MM.1S (cell line): ENCODE results near the gene SLC39A2.
"Not testable (repeated sequence)": the region's sequence is repeated elsewhere in the genome, so short reads cannot be mapped to it uniquely, and the experiment has no call there.

Source experiments
- DNase-seq: peaks from one replicate; pipeline ENCODE4 v3.0.0-alpha.2; 2015
- H2AFZ ChIP-seq: fragments of 300-600 bp; sonication (generic); 2 replicates; pipeline ENCODE4 v1.6.0; 2016; ENCODE audit warnings: antibody characterized with exemption, low read length
- H3F3A ChIP-seq: fragments of 300-600 bp; sonication (generic); 2 replicates; pipeline ENCODE4 v1.6.1; 2016; ENCODE audit warnings: mild to moderate bottlenecking, antibody characterized with exemption, low read length, moderate library complexity, mixed read lengths; ENCODE audit not compliant: insufficient read depth
- H3K27ac ChIP-seq: fragments of 300-600 bp; sonication (generic); 2 replicates; pipeline ENCODE4 v1.5.1; 2016; ENCODE audit warnings: mild to moderate bottlenecking, low read length
- H3K27me3 ChIP-seq: fragments of 300-600 bp; sonication (generic); replicated peaks from 2 replicates; pipeline ENCODE4 v1.6.0; 2016; ENCODE audit warnings: low read length; ENCODE audit not compliant: insufficient read depth
- H3K36me3 ChIP-seq: fragments of 300-600 bp; sonication (generic); replicated peaks from 2 replicates; pipeline ENCODE4 v1.6.1; 2016; ENCODE audit warnings: mild to moderate bottlenecking, low read length, mixed read lengths; ENCODE audit not compliant: insufficient read depth
- H3K4me1 ChIP-seq: fragments of 300-600 bp; sonication (generic); 2 replicates; pipeline ENCODE4 v1.6.1; 2016; ENCODE audit warnings: low read length, mixed read lengths
- H3K4me2 ChIP-seq: fragments of 300-600 bp; sonication (generic); 2 replicates; pipeline ENCODE4 v1.6.0; 2016; ENCODE audit warnings: low read depth, low read length
- H3K4me3 ChIP-seq: fragments of 300-600 bp; sonication (generic); 2 replicates; pipeline ENCODE4 v1.5.1; 2016; ENCODE audit warnings: low read length, mixed read lengths
- H3K79me2 ChIP-seq: fragments of 300-600 bp; sonication (generic); 2 replicates; pipeline ENCODE4 v1.6.1; 2016; ENCODE audit warnings: mixed run types, low read length, mixed read lengths
- H3K9ac ChIP-seq: fragments of 300-600 bp; sonication (generic); 2 replicates; pipeline ENCODE4 v1.6.1; 2016; ENCODE audit warnings: low read length, mixed read lengths
- H3K9me2 ChIP-seq: fragments of 300-600 bp; sonication (generic); replicated peaks from 2 replicates; pipeline ENCODE4 v1.6.1; 2016; ENCODE audit warnings: mild to moderate bottlenecking, low read length, mixed read lengths; ENCODE audit not compliant: insufficient read depth
- H3K9me3 ChIP-seq: fragments of 300-600 bp; sonication (generic); replicated peaks from 2 replicates; pipeline ENCODE4 v1.6.1; 2016; ENCODE audit warnings: mild to moderate bottlenecking, low read length, mixed read lengths; ENCODE audit not compliant: insufficient read depth
- H4K20me1 ChIP-seq: fragments of 300-600 bp; sonication (generic); 2 replicates; pipeline ENCODE4 v1.6.1; 2016; ENCODE audit warnings: mild to moderate bottlenecking, low read length, moderate library complexity, mixed read lengths; ENCODE audit not compliant: insufficient read depth
- CTCF ChIP-seq: fragments of 300-600 bp; sonication (generic); IDR thresholded peaks from 2 replicates; pipeline ENCODE4 v1.5.1; 2016; ENCODE audit warnings: antibody characterized with exemption, low read length, mixed read lengths
- EZH2 ChIP-seq: fragments of 300-600 bp; sonication (generic); optimal IDR thresholded peaks from 2 replicates; pipeline ENCODE3; 2017; ENCODE audit warnings: low read depth, mild to moderate bottlenecking, antibody characterized with exemption, low read length, mixed read lengths
- EZH2phosphoT487 ChIP-seq: fragments of 300-600 bp; sonication (generic); IDR thresholded peaks from 2 replicates; pipeline ENCODE4 v1.6.1; 2018; ENCODE audit warnings: antibody characterized with exemption, low read length

The SLC39A2 gene

GRCh38 chr14:20980906-20981305 lies 18.2 kb upstream of the SLC39A2 start:
- no peak for DNase-seq
- no peaks in the 10 kb centered on the region for H3K36me3 ChIP-seq
- no peaks in the 10 kb centered on the region for H3K4me1 ChIP-seq
- no peaks in the 10 kb centered on the region for H3F3A ChIP-seq
- H4K20me1 ChIP-seq = no peaks in the 10 kb centered on the region
- H3K9me2 ChIP-seq = no peaks in the 10 kb centered on the region
- no peak overlapping the region for H3K9ac ChIP-seq
- no peak overlapping the region for H2AFZ ChIP-seq
- H3K27me3 ChIP-seq = no peaks in the 10 kb centered on the region
- H3K4me3 ChIP-seq = no peak overlapping the region
- H3K27ac ChIP-seq = no peak overlapping the region
- no peak overlapping the region for H3K4me2 ChIP-seq
- H3K79me2 ChIP-seq = no peaks in the 10 kb centered on the region
- TF ChIP-seq CTCF = no peak
- no peak for TF ChIP-seq EZH2
- TF ChIP-seq EZH2phosphoT487 = no peak
- no peaks in the 10 kb centered on the region for H3K9me3 ChIP-seq

GRCh38 chr14:20982646-20983369 lies 16.3 kb upstream of the SLC39A2 start:
- Histone ChIP-seq H3K4me1 (no peaks in the 10 kb centered on the region), H3K4me3 (no peak overlapping the region), H2AFZ (no peak overlapping the region), H3K4me2 (no peak overlapping the region), H3K9me3 (no peaks in the 10 kb centered on the region), H3K9me2 (no peaks in the 10 kb centered on the region), H3K79me2 (no peaks in the 10 kb centered on the region), H4K20me1 (no peaks in the 10 kb centered on the region), H3K27me3 (no peaks in the 10 kb centered on the region), H3F3A (no peaks in the 10 kb centered on the region), H3K27ac (no peak overlapping the region), H3K9ac (no peak overlapping the region), H3K36me3 (no peaks in the 10 kb centered on the region)
- DNase-seq = no peak
- TF ChIP-seq EZH2phosphoT487 = no peak
- no peak for TF ChIP-seq CTCF
- TF ChIP-seq EZH2 = no peak

GRCh38 chr14:20985650-20986049 lies 13.4 kb upstream of the SLC39A2 start:
- H3K36me3 ChIP-seq, H3F3A ChIP-seq, H3K27ac ChIP-seq, H3K9me2 ChIP-seq, H3K9me3 ChIP-seq, H3K4me1 ChIP-seq, H3K4me2 ChIP-seq, H4K20me1 ChIP-seq, DNase-seq, H2AFZ ChIP-seq, H3K79me2 ChIP-seq, H3K4me3 ChIP-seq, H3K27me3 ChIP-seq, H3K9ac ChIP-seq: not testable (repeated sequence)

- Histone ChIP-seq H3K79me2 (peaks cover 15% of the 10 kb centered on the region), H3K9ac (no peak overlapping the region), H4K20me1 (no peaks in the 10 kb centered on the region), H3K9me3 (no peaks in the 10 kb centered on the region), H3K4me1 (no peaks in the 10 kb centered on the region), H2AFZ (no peak overlapping the region), H3F3A (no peaks in the 10 kb centered on the region), H3K36me3 (no peaks in the 10 kb centered on the region), H3K27me3 (no peaks in the 10 kb centered on the region), H3K4me3 (no peak overlapping the region), H3K27ac (no peak overlapping the region), H3K9me2 (no peaks in the 10 kb centered on the region), H3K4me2 (no peak overlapping the region)
- DNase-seq = no peak
- no peak for TF ChIP-seq EZH2
- no peak for TF ChIP-seq CTCF
These were observed 12.3 kb upstream of the SLC39A2 start for GRCh38 chr14:20986811-20987210.
